DMS153 treated with DMSO at 0.1 percent for 48 hours (cell line): ENCODE results near the gene CBX6.
"Not testable (repeated sequence)": the region's sequence is repeated elsewhere in the genome, so short reads cannot be mapped to it uniquely, and the experiment has no call there.

ENCODE experiments used
- DNase-seq: peaks from one replicate; lab custom pipeline; 2025; ENCODE audit not compliant: unreplicated experiment; lab: John Stamatoyannopoulos, UW

CBX6 gene

DNA sequence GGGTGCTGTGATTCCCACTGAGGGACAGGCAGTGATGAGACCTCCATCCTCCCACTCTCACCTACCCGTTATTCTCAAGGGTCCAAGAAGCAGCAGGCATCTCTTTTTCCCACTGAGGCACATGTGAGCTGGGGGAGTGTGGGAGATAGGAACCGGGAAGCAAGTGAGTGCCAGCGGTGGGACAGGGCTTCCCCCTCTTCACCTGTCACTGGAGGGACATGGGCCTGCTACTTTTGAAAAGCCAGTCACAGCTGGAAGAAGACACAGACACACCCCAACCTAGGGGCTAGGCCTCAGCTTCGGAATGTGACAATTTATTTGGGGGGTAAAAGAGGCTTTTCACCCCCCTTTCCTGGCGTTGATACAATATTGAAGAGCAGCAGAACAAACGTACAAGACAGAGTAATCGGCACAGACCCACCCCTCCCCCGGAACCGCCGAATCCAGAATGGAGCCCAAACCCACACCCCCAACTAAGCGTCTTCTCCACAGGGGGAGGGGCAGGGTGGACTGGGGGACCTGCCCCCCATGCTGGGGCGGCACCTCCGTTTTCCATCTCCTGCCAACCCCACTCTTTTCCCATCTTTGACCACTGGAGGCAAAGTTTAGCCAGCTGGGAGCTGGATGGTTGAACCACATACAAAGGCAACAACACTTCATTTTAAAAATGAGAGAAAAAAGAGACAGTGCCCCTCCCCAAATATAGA lies 10.7 kb downstream of the CBX6 start:
- DNase-seq = no peak

DNA sequence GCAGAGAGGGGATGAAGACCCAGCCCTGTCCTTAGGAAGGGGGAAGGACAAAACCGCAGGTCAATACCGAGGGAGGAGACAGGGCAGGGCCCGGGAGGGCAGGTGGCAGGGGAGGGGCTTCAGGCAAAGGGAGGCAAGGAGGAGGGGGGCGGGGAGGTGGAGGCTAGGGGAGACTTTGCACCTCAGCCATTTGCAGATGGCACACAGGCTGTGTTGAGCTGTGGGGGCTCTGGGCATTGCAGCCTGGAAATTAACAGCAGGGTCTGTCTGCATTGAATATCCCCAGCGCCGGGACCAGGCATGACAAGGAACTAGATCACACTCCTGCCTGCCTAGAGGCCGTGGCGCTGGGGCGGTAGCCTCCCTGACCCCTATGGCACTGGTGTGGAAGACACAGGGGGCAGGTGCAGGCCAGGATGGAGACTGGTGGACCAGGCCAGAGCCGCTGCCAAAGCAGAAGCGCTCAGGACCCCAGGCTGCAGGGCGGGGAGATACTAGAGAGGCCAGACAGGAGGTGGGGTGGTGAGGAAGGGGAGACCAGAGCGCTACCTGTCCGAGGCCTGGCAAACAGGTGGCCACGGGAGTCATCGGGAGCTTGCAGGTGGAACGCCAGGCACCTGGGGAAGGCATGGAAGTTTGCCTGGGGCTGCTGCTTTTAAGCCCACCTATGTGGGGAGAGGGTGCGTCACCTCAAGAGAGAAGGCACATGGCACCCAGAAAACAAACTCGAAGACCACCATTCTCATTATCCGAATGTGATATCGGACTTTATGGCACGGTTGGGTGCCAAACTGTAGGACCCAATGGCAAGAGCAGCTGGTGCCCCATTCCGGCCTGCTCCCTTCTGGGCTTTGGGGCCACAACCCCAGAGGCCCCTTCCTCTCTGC lies 11.5 kb downstream of the CBX6 start:
- no peak for DNase-seq

DNA sequence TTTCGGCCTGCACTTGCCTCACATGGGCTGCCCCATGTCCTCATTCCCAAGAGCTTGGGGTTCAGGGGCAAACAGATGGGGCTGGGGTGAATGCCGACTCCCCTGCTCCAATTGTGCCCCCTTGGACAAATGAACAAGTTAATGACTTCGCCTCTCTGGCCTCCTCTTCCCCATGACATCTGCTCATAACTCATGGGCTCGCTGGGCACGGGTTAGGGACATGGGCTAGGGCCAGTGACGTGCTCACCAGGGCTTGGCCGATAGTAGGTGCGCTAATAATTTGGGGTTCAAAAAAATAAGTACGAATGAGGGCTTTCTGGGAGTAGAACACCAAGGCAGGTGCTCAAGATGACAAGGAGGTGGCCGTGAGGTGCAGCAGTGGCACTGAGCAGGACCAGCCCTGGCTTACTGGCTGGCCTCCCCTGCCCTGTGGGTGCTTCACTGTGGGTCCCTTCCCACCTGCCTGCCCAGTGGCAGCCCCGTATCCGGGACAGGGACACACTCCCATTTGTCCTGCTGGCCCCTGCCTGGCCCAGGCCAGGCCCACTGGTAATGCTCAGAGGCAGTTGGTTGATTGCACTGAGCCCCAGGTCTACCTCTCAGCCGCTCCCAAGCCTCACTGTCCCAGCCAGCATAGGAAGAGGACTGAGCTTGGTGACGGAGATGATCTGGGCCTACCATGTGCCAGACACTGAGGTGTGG lies 12.3 kb downstream of the CBX6 start:
- no peak for DNase-seq

DNA sequence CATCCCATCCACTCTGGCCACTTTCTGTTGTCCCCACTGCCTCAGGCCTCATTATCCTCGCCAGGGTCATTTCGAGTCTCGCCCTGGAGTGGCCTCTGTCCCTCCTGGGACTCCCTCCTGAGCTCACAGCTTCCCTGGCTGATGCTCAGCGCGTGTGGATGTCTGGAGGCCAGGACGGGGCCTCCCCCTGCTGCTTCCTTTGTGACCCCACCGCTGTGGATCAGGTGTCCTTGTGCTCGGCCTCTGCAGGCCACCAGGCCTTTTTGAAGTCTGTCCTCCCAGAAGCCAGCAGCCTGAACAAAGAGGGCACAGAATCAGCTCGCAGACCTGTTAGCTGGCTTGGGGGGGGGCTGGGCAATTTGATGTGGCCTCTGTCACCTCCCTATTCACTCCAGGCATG lies 13.5 kb downstream of the CBX6 start:
- DNase-seq = no peak

DNA sequence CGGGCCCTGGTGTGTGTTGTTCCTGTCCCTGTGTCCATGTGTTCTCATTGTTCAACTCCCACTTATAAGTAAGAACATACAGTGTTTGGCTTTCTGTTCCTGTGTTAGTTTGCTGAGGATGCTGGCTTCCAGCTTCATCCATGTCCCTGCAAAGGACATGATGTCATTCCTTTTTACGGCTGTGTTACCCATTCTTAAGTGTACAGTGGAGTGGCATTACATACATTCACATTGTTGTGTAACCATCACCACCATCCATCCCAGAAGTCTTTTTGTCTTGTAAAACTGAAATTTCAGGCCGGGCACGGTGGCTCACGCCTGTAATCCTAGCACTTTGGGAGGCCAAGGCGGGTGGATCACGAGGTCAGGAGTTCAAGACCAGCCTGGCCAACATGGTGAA lies 17.5 kb downstream of the CBX6 start:
- not testable (repeated sequence) for DNase-seq

DNA sequence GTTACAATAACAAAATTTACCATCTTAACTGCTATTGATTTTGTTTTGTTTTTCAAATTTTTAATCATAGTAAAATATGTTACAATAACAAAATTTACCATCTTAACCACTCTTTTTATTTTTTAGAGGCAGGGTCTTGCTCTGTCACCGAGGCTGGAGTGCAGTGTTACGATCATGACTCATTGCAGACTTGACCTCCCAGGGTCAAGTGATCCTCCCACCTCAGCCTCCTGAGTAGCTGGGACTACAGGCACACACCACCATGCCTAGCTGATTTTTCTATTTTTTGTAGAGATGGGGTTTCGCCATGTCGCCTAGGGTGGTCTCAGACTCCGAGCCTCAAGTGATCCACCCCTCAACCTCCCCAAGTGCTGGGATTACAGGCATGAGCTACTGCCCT lies 18.1 kb downstream of the CBX6 start:
- DNase-seq = not testable (repeated sequence)

DNA sequence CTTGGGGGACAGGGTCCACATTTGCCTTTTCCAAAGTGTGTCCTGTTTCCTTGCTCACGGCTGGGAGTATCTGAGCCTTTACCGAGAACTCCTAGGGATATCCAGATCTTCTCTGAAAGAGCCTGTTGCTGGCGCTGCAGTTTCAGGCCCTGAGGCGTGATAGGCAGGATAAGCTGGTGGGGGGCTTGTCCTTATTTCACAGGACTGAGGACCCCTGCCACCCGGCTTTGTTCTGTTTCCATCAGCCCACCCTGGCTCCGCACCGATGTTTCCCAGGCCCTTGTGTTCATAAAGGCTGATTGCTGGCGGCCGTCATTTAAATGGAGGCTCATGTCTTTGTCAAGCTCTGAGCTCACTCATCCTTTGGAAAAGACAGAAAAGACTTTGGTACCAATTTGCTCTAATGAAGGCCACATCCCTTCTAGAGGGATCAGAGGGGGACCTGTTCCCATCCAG lies 18.8 kb downstream of the CBX6 start:
- DNase-seq = no peak

DNA sequence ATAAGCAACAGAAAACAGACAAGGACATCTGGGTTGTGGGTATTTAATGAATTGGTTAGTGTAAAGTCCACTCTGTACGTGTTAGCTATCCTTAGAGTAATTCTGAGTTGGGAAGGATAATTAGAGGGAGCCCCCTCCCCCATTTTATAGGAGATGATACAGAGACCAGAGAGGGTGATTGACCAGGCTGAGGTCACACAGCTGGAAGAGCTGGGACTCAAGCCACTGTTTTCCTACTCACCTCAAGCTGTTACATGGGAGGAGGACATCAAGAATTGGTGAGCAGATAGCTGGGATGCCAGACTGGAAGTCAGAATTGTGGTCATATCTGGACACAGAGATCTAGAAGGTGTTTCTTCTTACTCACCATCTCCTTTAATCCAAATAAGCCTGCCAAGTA lies 19.5 kb downstream of the CBX6 start:
- no peak for DNase-seq

DNA sequence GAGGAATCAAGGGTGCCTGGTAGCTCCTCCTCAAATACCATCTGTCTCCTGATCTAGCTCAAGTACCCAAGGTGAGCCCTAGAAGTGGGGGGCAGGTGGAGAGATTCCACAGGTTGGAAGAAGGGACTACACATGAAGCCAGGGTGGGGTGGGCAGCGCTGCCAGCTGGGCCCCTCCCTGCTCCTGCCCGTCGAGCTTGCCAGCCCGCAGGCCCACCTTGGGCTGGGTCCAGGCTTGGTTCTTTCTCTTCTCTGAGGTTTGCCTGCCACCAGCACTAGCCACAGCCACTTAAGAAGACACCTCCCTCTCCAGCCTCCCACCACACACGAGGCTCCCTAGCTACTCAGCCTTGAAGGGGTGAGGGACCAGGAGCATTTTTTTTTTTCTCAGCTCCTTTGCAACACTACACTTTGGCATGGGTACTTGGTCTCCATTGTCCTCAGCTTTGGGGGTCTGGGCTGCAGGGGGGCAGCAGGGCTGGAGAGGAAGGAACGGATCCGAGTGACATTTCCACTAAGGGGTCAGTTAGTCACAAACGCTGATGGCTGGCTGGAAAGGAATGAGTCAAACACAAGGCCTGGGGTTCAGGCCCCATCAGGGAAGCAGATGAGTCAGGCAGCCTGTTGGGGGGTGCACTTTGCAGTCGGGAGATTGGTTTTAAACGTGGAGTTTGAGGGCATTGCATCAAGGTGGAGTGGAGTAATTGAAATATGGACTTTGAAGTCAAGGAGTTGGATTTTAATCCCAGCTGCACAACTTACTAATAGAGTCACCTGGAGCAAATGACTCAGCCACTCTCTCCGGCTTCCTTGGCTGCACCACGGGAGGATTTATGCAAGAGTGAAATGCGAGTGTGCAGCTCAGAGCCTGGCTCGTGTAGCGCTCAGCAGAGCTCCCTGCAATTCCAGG lies 20.8 kb downstream of the CBX6 start:
- no peak for DNase-seq

DNA sequence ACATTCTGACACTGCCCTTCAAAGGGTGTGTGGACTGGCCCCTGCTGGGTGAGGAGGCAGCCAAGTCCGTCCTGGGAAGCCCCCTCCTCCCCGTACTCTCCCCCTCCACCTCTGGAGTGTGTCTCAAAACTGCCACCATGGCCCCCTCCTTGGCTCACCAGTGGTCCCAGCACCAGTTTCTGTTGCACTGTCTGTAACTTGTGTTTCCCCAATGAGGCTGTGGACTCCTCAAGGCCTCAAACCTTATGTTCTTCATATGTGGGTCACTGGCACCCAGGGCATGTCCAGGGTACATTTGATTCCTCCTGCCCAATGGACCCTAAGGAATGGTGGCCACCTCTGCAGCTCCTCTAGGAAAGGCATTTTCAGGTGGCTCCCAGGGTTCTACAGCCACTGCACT lies 21.6 kb downstream of the CBX6 start:
- DNase-seq = no peak

DNA sequence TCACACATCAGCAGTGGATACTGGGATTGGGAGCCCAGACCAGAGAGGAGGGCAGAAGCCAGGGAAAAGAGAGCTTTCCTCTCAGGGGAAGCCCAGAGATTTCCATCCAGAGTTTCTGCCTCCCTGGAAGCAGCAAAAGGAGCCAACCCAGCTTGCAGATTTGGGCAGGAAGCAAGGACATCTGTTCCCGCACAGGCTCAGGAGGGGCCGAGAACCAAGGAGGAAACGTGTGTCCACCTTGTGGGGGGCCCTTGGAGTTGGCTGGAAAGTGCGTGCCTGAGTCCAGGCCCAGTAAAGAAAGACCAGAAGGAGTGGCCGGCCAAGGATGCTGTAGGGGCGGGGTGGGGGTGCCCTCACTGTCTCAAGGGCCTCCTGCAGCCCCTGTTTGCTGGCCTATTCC lies 22.2 kb downstream of the CBX6 start:
- DNase-seq = no peak

DNA sequence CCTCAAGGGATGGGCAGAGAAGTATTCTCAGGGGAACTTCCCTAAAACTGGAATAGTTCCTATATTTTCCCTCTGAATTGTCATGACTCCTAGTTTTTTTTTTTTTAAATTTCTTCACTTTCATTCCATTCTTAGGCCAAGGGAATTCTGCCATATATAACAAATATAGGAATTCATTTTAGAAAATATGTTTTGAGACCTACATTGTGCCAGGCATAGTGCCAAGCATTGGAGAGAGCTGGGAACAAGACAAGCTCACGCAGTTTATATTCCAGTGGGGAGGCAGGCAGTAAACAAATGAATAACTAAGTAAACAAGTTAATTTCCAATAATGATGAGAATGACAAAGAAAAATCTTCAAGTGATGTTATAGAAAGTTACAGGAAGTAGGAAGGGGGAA lies 25.6 kb downstream of the CBX6 start:
- DNase-seq = no peak

DNA sequence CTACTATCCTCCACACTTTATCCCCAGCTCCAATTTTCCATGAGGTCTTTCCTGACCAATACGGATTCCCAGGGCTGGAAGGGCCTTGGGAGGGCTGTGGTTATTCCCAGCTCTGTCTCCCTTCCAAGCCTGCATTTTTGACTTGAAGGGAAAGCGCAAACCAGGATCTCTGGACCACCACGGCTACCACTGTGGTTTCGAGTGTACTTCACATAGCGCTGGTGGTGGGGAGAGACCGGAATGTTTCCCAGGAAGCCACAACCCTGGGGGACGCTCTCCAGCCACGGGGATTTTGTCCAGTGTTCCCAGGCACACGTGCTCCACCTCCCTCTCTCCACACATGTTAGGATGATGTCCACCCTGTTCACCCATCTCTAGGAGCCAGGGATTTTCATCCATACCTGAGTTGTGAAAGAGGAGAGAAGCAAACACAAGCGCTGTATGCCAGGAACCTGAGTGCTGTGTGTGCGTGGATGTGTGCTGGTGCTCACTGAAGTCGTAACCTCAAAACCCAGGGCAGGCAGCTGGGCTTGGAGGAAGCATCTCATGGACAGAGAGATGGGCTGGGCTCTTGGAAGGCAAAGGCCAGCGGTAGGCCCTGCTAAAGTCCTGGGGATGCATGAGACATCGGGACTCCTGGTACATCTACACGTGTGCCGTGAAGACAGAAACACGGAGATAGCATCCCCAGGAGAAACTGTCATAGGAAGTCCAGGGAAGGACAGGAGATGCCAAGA lies 26.8 kb downstream of the CBX6 start:
- DNase-seq = no peak

DNA sequence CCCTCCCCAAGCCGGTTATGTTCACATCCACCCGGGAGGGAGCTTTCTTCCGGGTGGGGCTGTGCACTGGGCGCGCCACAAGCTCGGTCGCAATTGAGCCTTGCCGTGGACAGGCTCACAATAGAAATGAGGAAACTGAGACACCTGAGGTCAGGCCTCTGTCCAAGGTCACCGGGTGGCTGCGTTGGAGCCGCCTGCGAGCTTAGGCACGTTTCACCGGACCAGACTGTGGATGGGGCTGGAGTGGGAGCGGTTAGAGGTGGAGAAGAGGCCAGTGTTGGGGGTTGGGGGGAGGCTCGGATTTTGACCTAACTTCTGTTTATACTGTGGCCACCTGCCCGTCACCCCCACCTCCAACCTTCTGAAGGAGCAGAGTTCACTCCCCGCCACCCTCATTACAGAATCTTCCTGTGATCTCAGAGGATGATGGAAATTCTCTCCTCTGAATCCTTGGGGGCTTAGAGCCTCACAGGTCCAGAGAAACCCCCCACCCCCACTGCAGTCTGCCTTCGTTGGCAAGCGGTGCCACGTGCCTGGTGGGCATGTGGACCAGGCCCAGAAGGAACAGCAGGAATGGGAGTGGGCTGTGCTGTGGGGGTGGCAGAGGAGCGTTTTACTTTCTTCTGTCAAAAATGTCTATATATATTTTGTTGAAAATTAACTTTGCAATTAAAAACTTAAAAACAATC lies 27.6 kb downstream of the CBX6 start:
- DNase-seq = no peak

DNA sequence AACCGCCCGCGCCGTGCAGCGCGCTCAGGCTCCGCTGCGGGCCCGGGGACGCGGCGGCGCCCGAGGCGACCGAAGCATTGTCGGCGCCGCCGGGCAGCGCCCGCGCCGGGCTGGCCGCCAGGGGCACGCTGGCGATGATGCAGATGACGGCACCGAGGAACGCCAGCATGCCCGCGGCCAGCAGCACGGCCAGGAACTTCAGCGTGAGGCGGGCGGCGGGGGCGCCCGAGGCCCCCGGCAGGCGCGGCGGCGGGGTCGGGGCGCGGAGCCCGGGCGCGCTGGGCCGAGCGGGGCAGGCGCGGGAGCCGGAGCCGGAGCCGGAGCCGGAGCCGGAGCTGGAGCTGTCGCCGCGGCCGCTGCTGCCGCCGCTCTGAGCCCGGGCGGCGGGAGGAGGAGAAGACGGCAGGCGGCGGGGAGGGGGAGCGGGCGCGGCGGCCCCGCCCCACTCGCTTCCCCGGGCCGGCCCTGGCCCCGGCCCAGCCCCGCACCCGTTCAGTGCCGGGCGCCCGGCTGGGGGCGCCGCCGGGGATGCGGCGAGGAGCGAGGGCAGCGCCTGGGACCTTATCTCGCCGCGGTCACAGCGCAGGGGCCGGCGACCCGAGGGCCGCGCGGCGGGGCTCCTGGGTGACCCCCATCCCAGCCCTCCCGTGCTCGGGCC lies 28.2 kb downstream of the CBX6 start, which contains the start of gene NPTXR:
Gene NPTXR, minus strand, starts transcription at position 372 of the 658 bp plus-strand sequence.
- peak; percentile 20 for DNase-seq

DNA sequence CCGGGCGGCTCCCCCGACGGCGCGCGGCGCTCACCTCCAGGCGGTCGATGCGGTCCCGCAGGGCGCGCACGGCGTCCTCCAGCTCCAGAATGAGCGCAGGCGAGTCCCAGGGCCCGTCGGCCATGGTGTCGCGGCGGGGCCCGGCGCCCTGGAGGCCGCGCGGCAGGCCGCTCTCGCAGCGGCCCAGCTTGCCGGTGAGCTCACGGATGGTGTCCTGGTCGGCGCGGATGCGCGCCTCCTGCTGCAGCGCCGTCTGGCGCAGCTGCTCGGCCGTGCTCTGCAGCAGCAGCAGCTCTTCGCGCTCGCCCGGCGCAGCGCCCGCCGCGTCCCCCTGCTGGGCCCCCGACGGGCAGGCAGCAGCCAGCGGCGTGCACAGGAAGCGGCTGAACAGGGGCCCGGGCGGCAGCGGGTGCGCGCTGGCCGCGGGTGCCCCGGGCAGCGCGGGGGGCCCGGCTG lies 28.8 kb downstream of the CBX6 start:
- DNase-seq = peak; percentile 20

DNA sequence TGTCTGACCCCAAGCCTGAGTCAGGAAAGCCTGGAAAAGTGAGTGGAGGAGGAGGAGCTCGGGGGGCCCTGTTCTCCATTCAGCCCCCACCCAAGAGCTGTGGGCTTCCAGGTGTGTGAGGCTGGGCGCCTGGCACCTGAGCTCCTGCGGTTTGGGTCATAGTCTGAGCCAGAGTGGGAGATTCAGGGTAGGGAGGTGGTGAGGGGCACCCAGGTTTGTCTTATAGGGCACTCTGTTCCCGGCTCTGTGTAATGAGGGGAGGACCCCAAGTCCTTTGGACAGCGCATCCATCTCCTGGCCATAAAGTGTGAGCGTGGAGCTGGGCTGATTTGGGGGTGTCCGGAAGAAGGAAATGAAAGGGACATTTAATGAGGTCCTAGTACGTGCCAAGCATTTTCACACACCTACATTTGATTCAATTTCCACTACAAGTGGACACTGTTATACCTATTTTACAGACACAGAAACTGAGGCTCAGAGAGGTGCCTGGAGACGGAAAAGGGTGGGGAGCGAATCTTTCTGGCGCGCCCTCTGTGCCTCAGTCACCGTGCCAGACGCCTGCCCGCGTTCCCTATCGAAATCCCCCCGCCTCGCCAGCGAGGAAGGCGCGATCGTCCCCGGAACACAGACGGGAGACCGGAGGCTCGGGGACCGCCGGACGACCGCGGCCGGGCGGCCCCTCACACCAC lies 29.4 kb downstream of the CBX6 start:
- DNase-seq = no peak

DNA sequence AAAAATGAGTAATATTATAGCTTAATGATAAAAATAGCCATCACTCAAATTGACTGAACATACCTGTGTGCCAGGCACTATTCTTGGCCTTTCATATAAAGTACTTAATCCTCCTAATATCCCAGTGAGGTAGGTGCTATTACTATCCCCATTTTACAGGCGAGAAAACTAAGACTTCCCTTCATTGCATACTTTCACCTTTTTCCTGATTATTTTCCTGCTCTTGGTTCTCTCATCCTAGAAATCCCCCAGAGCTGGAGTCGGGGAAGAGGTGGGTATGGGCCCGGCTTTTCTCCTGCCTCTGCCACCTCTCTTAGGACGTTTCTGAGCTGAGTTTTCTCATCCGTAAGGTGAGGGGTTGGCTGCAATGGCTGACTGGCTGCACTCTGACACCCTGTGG lies 30.4 kb downstream of the CBX6 start:
- no peak for DNase-seq
